ACHN (cell line): ENCODE results near the gene ANGPTL8.
A peak's percentile ranks its signal among the peaks of the same experiment; 100 is the strongest.

Source experiments
- DNase-seq: peaks from one replicate; pipeline ENCODE4 v3.0.0-alpha.2; 2015
- in situ Hi-C: cut with HindIII; loops from 2 replicates; pipeline ENCODE4 v1.10.0; 2017; ENCODE audit warnings: low sequenced_read_pairs, low pct_ligation_motif_present, low pct_unique_long_range_greater_than_20kb

Gene ANGPTL8, protein sequence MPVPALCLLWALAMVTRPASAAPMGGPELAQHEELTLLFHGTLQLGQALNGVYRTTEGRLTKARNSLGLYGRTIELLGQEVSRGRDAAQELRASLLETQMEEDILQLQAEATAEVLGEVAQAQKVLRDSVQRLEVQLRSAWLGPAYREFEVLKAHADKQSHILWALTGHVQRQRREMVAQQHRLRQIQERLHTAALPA

GRCh38 chr19:11239377-11240000 lies at the start of gene ANGPTL8:
Gene ANGPTL8 (plus strand): TSS chr19:11239619. CDS start chr19:11239638, 19 bp downstream.
- in situ Hi-C loops, result no loop called here
- DNase-seq, result no peak

DNA sequence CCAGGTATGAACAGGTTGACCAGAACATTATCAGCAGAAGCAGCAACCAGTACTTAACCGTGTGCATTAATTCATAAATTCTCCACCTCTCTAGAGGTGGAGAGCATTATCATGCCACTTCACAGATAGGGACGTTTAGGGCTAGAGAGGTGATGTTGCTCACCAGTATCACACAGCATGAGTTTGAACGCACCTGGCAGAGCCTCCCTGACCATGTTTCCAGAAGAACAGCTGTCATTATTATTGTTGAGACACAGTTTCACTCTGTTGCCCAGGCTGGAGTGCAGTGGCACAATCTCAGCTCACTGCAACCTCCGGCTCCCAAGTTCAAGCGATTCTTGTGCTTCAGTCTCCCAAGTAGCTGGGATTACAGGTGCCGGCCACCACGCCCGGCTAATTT lies 48.9 kb upstream of the ANGPTL8 start:
- no peak for DNase-seq
- in situ Hi-C loops, result no loop called here

DNA sequence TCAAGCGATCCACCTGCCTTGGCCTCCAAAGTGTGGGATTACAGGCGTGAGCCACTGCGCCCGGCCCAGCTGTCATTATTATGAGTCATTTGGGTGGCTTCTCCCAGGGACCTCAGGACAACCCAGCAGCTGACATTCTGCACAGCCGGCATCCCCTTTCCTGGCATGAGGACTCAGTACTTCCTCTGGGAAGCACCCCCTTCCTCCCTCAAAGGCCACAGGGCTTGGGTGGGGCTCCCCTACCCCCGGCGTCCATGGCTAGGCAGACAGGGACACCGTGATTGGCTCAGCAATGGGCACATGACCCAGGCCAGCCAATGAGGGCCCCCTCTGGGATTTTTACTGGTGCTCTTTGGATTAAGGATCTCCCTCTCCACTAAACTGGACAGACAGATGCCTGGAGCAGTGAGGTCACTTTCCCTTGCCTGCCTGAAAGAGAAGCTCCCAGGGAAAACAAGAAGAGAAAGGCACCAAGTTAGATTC lies 48.1 kb upstream of the ANGPTL8 start:
- no peak for DNase-seq
- in situ Hi-C loops, result no loop called here

- in situ Hi-C loops, result no loop called here
These were observed 47.5 kb upstream of the ANGPTL8 start for GRCh38 chr19:11191934-11192333.

GRCh38 chr19:11192957-11193939 lies 46.2 kb upstream of the ANGPTL8 start:
- in situ Hi-C loops, result no loop called here

More at GRCh38 chr19:11191934-11192333, 47.5 kb upstream of the ANGPTL8 start:
- DNase-seq, result no peak

DNA sequence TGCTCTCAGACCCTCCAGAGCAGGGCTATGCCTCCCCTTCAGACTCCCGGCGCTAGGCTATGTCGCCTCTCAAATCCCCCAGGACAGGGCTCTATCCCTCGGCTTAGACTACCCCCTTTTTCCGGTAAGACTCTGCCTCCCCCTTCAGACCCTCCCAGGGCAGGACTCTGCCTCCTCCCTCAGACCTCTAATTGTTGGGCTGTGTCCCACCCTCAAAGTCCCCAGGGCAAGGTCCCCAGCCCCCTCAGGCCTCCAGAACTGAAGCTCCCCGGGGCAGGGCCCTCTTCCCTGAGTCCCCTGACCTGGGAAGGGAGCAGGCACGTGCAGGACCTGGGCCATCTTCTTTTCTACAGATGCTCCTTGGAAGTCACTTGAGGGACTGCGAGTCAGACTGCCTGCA lies 45.2 kb upstream of the ANGPTL8 start:
- DNase-seq, result no peak
- in situ Hi-C loops, result no loop called here

More at GRCh38 chr19:11192957-11193939, 46.2 kb upstream of the ANGPTL8 start:
- DNase-seq, result no peak

- DNase-seq, result no peak
- in situ Hi-C loops, result no loop called here
These were observed 44.5 kb upstream of the ANGPTL8 start for GRCh38 chr19:11194656-11195558.

DNA sequence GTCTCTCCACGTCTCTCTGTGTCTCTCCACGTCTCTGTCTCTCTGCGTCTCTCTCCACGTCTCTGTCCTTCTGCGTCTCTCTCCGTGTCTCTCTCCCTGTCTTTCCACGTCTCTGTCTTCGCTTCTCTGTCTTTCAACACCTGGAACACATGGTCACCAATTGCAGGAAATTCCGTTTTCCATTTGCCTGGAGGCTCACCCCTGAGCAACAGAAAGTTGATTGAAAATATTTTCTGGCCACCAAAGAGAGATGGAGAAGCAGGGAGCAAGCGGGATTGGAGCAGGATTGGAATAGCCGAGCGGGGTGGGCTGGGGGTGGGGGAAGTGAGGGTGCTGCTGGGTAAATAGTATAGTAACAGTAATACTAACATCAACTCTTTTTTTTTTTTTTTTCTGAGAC lies 43.7 kb upstream of the ANGPTL8 start:
- in situ Hi-C loops, result no loop called here
- no peak for DNase-seq

DNA sequence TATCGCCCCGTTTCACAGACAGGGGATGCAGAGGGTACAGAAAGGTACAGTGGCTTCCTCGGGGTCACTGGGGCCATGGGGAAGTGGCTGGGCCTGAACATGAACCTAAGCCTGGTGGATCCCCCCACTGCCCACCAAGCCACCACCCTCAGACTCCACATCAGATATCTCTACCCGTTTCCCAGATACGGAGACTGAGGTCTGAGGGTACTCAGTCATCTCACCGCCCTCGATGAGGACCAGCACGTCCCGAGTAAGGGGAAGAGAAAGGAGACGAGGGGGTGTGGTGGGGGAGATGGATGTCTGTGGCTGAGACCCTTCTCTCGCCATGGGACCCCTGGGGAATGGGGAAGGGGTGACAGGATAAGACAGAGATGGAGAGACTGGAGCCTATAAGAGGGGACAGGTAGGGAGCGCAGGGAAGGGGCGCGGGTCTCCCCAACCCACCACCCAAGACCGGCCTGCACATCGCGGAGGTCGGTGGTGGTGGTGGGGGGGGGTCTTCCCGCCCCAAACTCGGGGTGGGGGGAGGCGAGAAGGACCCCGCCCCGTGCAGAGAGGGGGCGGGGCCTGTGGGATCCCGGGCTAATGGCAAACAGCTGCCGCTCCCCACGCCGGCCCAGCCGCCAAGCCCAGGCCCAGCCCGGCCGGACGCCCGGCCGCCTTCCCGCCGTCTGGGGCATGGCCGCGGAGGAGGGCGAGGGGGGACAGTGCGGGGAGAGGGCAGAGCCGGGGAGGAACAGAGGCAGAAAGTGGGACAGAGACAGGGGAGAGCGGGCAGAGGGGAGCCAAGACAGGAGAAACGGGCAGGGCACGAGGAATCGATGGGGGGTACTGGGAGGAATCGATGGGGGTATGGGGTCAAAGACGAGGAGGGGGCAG lies 42.8 kb upstream of the ANGPTL8 start:
- in situ Hi-C loops, result no loop called here
- DNase-seq, result peak; percentile 25

GRCh38 chr19:11197291-11198174 lies 41.9 kb upstream of the ANGPTL8 start, which contains the start of gene KANK2:
Gene KANK2 (minus strand): TSS chr19:11197545. CDS start chr19:11194511, 3,034 bp downstream.
- DNase-seq, result peak; percentile 76
- in situ Hi-C loops, result no loop called here

GRCh38 chr19:11198175-11198534 lies 41.3 kb upstream of the ANGPTL8 start:
- in situ Hi-C loops, result no loop called here

DNA sequence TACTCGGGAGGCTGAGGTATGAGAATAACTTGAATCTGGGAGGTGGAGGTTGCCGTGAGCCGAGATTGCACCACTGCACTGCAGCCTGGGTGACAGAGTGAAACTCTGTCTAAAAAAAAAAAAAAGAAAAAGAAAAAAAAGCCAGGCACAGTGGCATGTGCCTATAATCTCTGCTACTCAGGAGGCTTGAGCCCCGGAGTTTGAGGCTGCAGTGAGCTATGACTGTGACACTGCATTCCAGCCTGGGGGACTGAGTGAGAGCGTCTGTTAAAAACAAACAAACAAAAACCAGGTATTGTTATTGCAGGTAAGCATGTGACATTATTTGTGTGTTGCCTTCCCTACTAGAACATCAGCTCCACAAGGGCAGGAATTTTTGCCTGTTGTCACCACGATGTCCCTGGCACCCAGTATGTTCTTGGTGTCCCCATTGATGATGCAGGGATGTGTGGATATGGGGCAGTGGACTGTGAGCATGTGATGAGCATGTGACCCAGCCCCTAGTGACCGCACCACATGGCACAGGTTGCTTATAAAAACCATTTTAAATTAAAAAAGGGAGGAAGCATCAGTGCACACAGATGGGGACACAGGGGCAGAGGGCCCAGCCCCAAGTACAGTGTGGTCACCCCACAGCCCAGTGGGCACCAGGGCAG lies 40.5 kb upstream of the ANGPTL8 start:
- in situ Hi-C loops, result no loop called here
- no peak for DNase-seq

More at GRCh38 chr19:11198175-11198534, 41.3 kb upstream of the ANGPTL8 start:
- no peak for DNase-seq

GRCh38 chr19:11199517-11199916 lies 39.9 kb upstream of the ANGPTL8 start:
- in situ Hi-C loops, result no loop called here
- DNase-seq, result no peak

DNA sequence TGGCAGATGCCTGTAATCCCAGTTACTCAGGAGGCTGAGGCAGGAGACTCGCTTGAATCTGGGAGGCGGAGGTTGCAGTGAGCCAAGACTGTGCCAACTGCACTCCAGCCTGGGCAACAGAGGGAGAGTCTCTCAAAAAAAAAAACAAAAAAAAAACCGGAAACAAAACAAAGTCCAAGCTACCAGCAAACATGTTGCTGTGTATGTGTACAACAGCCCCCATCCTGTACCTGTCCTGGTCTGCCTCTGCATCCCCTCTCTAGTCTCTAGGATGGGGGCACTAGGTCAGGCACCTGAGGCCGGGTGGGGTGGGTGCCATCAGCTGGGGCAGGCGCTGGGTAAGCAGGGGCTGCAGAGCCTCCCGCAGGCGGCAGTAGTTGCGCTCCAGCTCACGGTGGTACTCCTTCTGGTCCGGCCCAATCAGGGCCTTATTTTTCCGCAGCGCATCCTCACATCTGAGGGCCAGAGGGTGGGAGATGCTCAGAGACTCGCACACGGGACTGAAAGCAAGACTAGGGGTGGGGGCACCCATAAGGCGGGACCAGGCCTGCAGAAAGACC lies 39.3 kb upstream of the ANGPTL8 start:
- no peak for DNase-seq
- in situ Hi-C loops, result no loop called here

DNA sequence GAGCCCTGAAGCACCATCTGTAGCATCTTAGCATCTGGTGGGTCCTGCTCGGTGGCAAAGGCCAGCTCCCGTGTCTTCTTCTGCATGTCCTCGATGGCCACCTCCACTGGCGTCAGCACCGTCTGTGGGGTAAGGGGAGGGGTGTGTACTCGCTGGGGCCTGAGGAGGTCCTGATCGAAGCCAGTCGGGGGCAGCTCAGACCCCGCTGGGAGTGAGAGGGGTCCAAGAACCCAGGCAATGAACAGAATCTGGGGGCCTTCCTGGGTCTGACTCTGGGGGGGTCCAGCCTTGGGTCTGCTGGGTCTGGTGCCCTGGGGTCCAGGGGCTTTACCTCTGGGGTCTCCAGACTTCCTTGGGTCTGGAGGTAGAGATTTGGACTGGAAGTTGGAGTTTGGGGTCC lies 38.5 kb upstream of the ANGPTL8 start:
- DNase-seq, result no peak
- in situ Hi-C loops, result no loop called here

- in situ Hi-C loops, result no loop called here
- no peak for DNase-seq
These were observed 37.6 kb upstream of the ANGPTL8 start for GRCh38 chr19:11201791-11202190.
